H1 (cell line): ENCODE results near the gene STRIP2. TPM values are rescaled to one million over a fixed set of nuclear protein-coding genes. Genes with fewer than 3 reads are reported as not detected.

Experiments used
- CTCF ChIA-PET: fragments of 300-600 bp; sonication (Branson Sonifier 250); formaldehyde crosslinking; loops from one replicate; lab custom pipeline; 2021; ENCODE audit not compliant: partially characterized antibody; lab: Charles Lee
- POLR2A ChIA-PET: fragments of 300-600 bp; sonication (Branson Sonifier 250); formaldehyde crosslinking; loops from one replicate; lab custom pipeline; 2021; ENCODE audit warnings: inconsistent platforms; ENCODE audit not compliant: partially characterized antibody; lab: Charles Lee
- DNase-seq, 2 experiments: peaks; one replicate each; pipeline versions ENCODE4 v3.0.0 to v3.0.0-alpha.2; 2010 to 2022; ENCODE audit warnings: low spot score in 2 of 2, low read depth in 1 of 2, mixed read lengths in 1 of 2
- FAIRE-seq: peaks from 2 replicates; lab custom pipeline; 2011; peaks lifted over from hg19 to GRCh38; lab: Jason Lieb, UNC
- H2AFZ ChIP-seq: 2 replicates; pipeline ENCODE4 v1.8.1; 2012; ENCODE audit warnings: low read length, inconsistent platforms
- H2AK5ac ChIP-seq: 2 replicates; pipeline ENCODE4 v1.6.1; 2013; ENCODE audit warnings: low read depth, low read length
- H2BK120ac ChIP-seq: replicated peaks from 2 replicates; pipeline ENCODE3; 2013; ENCODE audit warnings: low read depth, low read length, inconsistent platforms
- H2BK12ac ChIP-seq: 2 replicates; pipeline ENCODE4 v1.6.1; 2013; ENCODE audit warnings: low read depth, low read length
- H2BK15ac ChIP-seq: 2 replicates; pipeline ENCODE4 v1.6.1; 2013; ENCODE audit warnings: low read length
- H2BK20ac ChIP-seq: 2 replicates; pipeline ENCODE4 v1.6.1; 2013; ENCODE audit warnings: low read length
- H2BK5ac ChIP-seq: 2 replicates; pipeline ENCODE4 v1.6.1; 2013; ENCODE audit warnings: low read depth, low read length
- H3K14ac ChIP-seq: 2 replicates; pipeline ENCODE4 v1.6.1; 2013; ENCODE audit warnings: inconsistent platforms; ENCODE audit not compliant: insufficient read length
- H3K18ac ChIP-seq: 2 replicates; pipeline ENCODE4 v1.6.1; 2013; ENCODE audit warnings: low read length; ENCODE audit errors: extremely low read depth
- H3K23ac ChIP-seq: 2 replicates; pipeline ENCODE4 v1.6.1; 2013; ENCODE audit warnings: inconsistent platforms; ENCODE audit not compliant: insufficient read length
- H3K23me2 ChIP-seq: 2 replicates; pipeline ENCODE4 v1.6.1; 2013; ENCODE audit warnings: low read depth, low read length
- H3K27ac ChIP-seq: 2 replicates; pipeline ENCODE4 v1.6.1; 2011; ENCODE audit warnings: low read depth, low read length, inconsistent platforms
- H3K27me3 ChIP-seq, 4 experiments: replicated peaks in 1 of 4; 1 replicate in 1 of 4; 2 replicates in 3 of 4; pipeline versions ENCODE4 v1.6.1 to v1.8.1; 2011 to 2013; ENCODE audit warnings: low read length in 3 of 4, mild to moderate bottlenecking in 3 of 4, inconsistent platforms in 2 of 4, mixed read lengths in 2 of 4, moderate library complexity in 1 of 4; ENCODE audit not compliant: control insufficient read depth in 3 of 4, insufficient read depth in 3 of 4; ENCODE audit errors: extremely low read depth in 1 of 4
- H3K36me3 ChIP-seq, 4 experiments: 2 replicates each; pipeline versions ENCODE4 v1.6.1 to v1.8.1; 2011 to 2013; ENCODE audit warnings: mild to moderate bottlenecking in 4 of 4, low read length in 3 of 4, moderate library complexity in 2 of 4, control low read depth in 1 of 4, inconsistent platforms in 1 of 4; ENCODE audit not compliant: insufficient read depth in 4 of 4, control insufficient read depth in 2 of 4
- H3K4ac ChIP-seq: replicated peaks from 2 replicates; pipeline ENCODE3; 2013; ENCODE audit warnings: low read length, low read depth, mixed read lengths, inconsistent platforms; ENCODE audit not compliant: insufficient read length
- H3K4me1 ChIP-seq, 4 experiments: replicated peaks in 1 of 4; 1 replicate in 1 of 4; 2 replicates in 3 of 4; pipeline versions ENCODE4 v1.6.1 to v1.8.1; 2011 to 2013; ENCODE audit warnings: low read length in 3 of 4, inconsistent platforms in 2 of 4, mixed read lengths in 1 of 4; ENCODE audit not compliant: insufficient read depth in 4 of 4, control insufficient read depth in 3 of 4
- H3K4me2 ChIP-seq, 2 experiments: 2 replicates each; pipeline versions ENCODE4 v1.6.1 to v1.8.1; 2011 to 2013; ENCODE audit warnings: low read depth in 2 of 2, low read length in 2 of 2, control low read depth in 1 of 2, inconsistent platforms in 1 of 2, mild to moderate bottlenecking in 1 of 2; ENCODE audit not compliant: insufficient read depth in 1 of 2
- H3K4me3 ChIP-seq, 4 experiments: fragments of 200-600, 300-600 bp in 1 of 4; sonication (generic), shearing (Covaris generic), sonication (Bioruptor Twin) in 1 of 4; 2 replicates each; pipeline versions ENCODE4 v1.5.1 to v1.8.1; 2011 to 2016; ENCODE audit warnings: low read length in 4 of 4, low read depth in 3 of 4, control low read depth in 2 of 4, inconsistent platforms in 2 of 4, mild to moderate bottlenecking in 2 of 4, mixed read lengths in 1 of 4, moderate library complexity in 1 of 4; ENCODE audit not compliant: insufficient read depth in 2 of 4; ENCODE audit errors: extremely low read depth in 1 of 4
- H3K56ac ChIP-seq: replicated peaks from 2 replicates; pipeline ENCODE3; 2013; ENCODE audit warnings: low read depth, mild to moderate bottlenecking, mixed read lengths, low read length, inconsistent platforms; ENCODE audit not compliant: insufficient read length
- H3K79me1 ChIP-seq: 2 replicates; pipeline ENCODE4 v1.6.1; 2013; ENCODE audit warnings: low read depth, low read length, control low read depth
- H3K79me2 ChIP-seq, 2 experiments: 2 replicates each; pipeline versions ENCODE4 v1.6.1 to v1.8.1; 2012 to 2013; ENCODE audit warnings: low read length in 2 of 2, mild to moderate bottlenecking in 2 of 2, inconsistent platforms in 1 of 2; ENCODE audit not compliant: insufficient read depth in 2 of 2, control insufficient read depth in 1 of 2
- H3K9ac ChIP-seq, 4 experiments: replicated peaks in 1 of 4; 1 replicate in 1 of 4; 2 replicates in 3 of 4; pipeline versions ENCODE4 v1.6.1 to v1.8.1; 2011 to 2013; ENCODE audit warnings: low read depth in 3 of 4, low read length in 3 of 4, control low read depth in 2 of 4, mild to moderate bottlenecking in 2 of 4, moderate library complexity in 2 of 4, inconsistent platforms in 1 of 4; ENCODE audit errors: extremely low read depth in 1 of 4
- H3K9me3 ChIP-seq, 2 experiments: 2 replicates each; pipeline versions ENCODE4 v1.6.1 to v1.8.1; 2012 to 2013; ENCODE audit warnings: mild to moderate bottlenecking in 2 of 2, moderate library complexity in 2 of 2, control low read depth in 1 of 2, inconsistent platforms in 1 of 2, low read depth in 1 of 2, low read length in 1 of 2, mixed read lengths in 1 of 2; ENCODE audit not compliant: insufficient read depth in 2 of 2
- H4K20me1 ChIP-seq, 2 experiments: replicated peaks in 1 of 2; 2 replicates each; pipeline versions ENCODE3 to v1.8.1; 2011 to 2013; ENCODE audit warnings: inconsistent platforms in 2 of 2, low read length in 2 of 2, mild to moderate bottlenecking in 1 of 2; ENCODE audit not compliant: insufficient read depth in 2 of 2, control insufficient read depth in 1 of 2
- H4K5ac ChIP-seq: 2 replicates; pipeline ENCODE4 v1.6.1; 2013; ENCODE audit warnings: low read length, low read depth, mixed read lengths, inconsistent platforms; ENCODE audit not compliant: insufficient read length
- H4K8ac ChIP-seq: 2 replicates; pipeline ENCODE4 v1.8.0; 2013; ENCODE audit warnings: mild to moderate bottlenecking, moderate library complexity, low read length, inconsistent platforms; ENCODE audit not compliant: insufficient read depth; ENCODE audit errors: extremely low read depth
- H4K91ac ChIP-seq: replicated peaks from 2 replicates; pipeline ENCODE3; 2013; ENCODE audit warnings: low read length, mixed read lengths, inconsistent platforms; ENCODE audit not compliant: insufficient read length
- CTBP2 ChIP-seq: IDR thresholded peaks from 2 replicates; pipeline ENCODE4 v1.7.0; 2011; ENCODE audit warnings: borderline replicate concordance, mild to moderate bottlenecking, moderate library complexity, mixed read lengths, low read length; ENCODE audit not compliant: insufficient read depth, insufficient read length
- EZH2 ChIP-seq: fragments of 200-600 bp; sonication (generic); IDR thresholded peaks from 2 replicates; pipeline ENCODE4 v1.7.1; 2012; ENCODE audit warnings: low read depth, mild to moderate bottlenecking, moderate library complexity, low read length, inconsistent platforms; ENCODE audit not compliant: severe bottlenecking
- GABPA ChIP-seq: IDR thresholded peaks from 2 replicates; pipeline ENCODE4 v1.6.1; 2011; ENCODE audit warnings: mild to moderate bottlenecking, low read length, moderate library complexity, borderline replicate concordance; ENCODE audit not compliant: insufficient read depth
- GTF2F1 ChIP-seq: IDR thresholded peaks from 2 replicates; pipeline ENCODE4 v1.6.1; 2012; ENCODE audit warnings: low read depth, low read length, improper control_type of control experiment, borderline replicate concordance
- KDM4A ChIP-seq: IDR thresholded peaks from one replicate; pipeline ENCODE4 v1.7.1; 2012; ENCODE audit warnings: low read depth, mild to moderate bottlenecking, moderate library complexity, low read length, inconsistent platforms; ENCODE audit not compliant: severe bottlenecking
- NRF1 ChIP-seq: IDR thresholded peaks from 2 replicates; pipeline ENCODE4 v1.6.1; 2011; ENCODE audit warnings: mild to moderate bottlenecking, low read depth, low read length, improper control_type of control experiment
- POU5F1 ChIP-seq: IDR thresholded peaks from 2 replicates; pipeline ENCODE4 v1.6.1; 2011; ENCODE audit warnings: low read depth, mild to moderate bottlenecking, low read length, moderate library complexity
- RBBP5 ChIP-seq: IDR thresholded peaks from 2 replicates; pipeline ENCODE4 v1.7.1; 2012; ENCODE audit warnings: low read depth, mild to moderate bottlenecking, inconsistent platforms, low read length, moderate library complexity, borderline replicate concordance
- RNF2 ChIP-seq: fragments of 200-900, 300-1000 bp; sonication (generic); IDR thresholded peaks from 2 replicates; pipeline ENCODE4 v1.7.1; 2016; ENCODE audit warnings: borderline replicate concordance, low read depth, mild to moderate bottlenecking, antibody characterized with exemption, low read length; ENCODE audit not compliant: poor library complexity, severe bottlenecking; ENCODE audit errors: missing control alignments
- SAP30 ChIP-seq: fragments of 300-600 bp; sonication (generic); IDR thresholded peaks from 2 replicates; pipeline ENCODE4 v1.7.1; 2012; ENCODE audit warnings: low read length, moderate library complexity, mild to moderate bottlenecking, inconsistent platforms; ENCODE audit not compliant: insufficient read depth, insufficient replicate concordance
- SIRT6 ChIP-seq: IDR thresholded peaks from one replicate; pipeline ENCODE4 v1.7.1; 2012; ENCODE audit warnings: low read length, inconsistent platforms
- SIX5 ChIP-seq: IDR thresholded peaks from 2 replicates; pipeline ENCODE4 v1.6.1; 2011; ENCODE audit warnings: mild to moderate bottlenecking, low read depth, low read length
- SUZ12 ChIP-seq: fragments of 200-600 bp; sonication (generic); IDR thresholded peaks from 2 replicates; pipeline ENCODE4 v1.6.1; 2012; ENCODE audit warnings: mild to moderate bottlenecking, inconsistent platforms, low read length, moderate library complexity, mixed read lengths
- TAF7 ChIP-seq: optimal IDR thresholded peaks from 2 replicates; pipeline ENCODE3; 2011; ENCODE audit warnings: low read depth, mild to moderate bottlenecking, inconsistent platforms, low read length, moderate library complexity, borderline replicate concordance
- WGBS, 2 experiments: shearing (Covaris generic) in 1 of 2; methylation state at CpG; one replicate each; pipeline versions ENCODE4 v1.1.6 to v1.1.7; 2013 to 2015; ENCODE audit warnings: low lambda C conversion rate in 2 of 2, mixed read lengths in 2 of 2, inconsistent platforms in 1 of 2, low coverage in 1 of 2, missing lambda C conversion rate in 1 of 2; ENCODE audit not compliant: insufficient replicate concordance in 2 of 2, insufficient coverage in 1 of 2, insufficient read length in 1 of 2; ENCODE audit errors: extremely low coverage in 1 of 2, missing lambda C conversion rate in 1 of 2; 5-methylcytosine and 5-hydroxymethylcytosine counted together
- polyA plus RNA-seq, 7 experiments: library from polyadenylated mRNA; depleted of rRNA in 3 of 7; stranded (reverse) in 5 of 7; unstranded in 2 of 7; fragments of >200 nt in 5 of 7; fragments of 200-250 nt in 2 of 7; gene quantifications; 1 replicate in 5 of 7; 2 replicates in 1 of 7; 4 replicates in 1 of 7; pipeline versions ENCODE4 v1.2.1 to v1.2.3, GENCODE V29; 2011 to 2013; ENCODE audit warnings: missing spikeins in 2 of 7, mixed read lengths in 2 of 7
- total RNA-seq: library from RNA; stranded (reverse); fragmentation: NEBNext Ultra II Directional; extraction: Animal tissue kit (Norgen Biotek cat#: 25700); gene quantifications from 2 replicates; pipeline ENCODE4 v1.2.1, GENCODE V29; 2021

Gene STRIP2
- total and polyA plus RNA-seq, 2 of the 8 experiments (the other 6 are each of a cell fraction or from before 2014, with no cell fraction given), result 5.3 to 8.2 TPM

GRCh38 chr7:129417073-129417472 lies 17.2 kb upstream of the STRIP2 start:
- Histone ChIP-seq H3K79me2 (no peaks in the 10 kb centered on the region), H3K36me3 (peaks cover 0 to 6% (median 3%) of the 10 kb centered on the region in 4 experiments; a peak in 3 of 8 replicates), H4K8ac (no peak overlapping the region), H3K27ac (no peak overlapping the region), H4K5ac (no peak overlapping the region), H2BK5ac (no peak overlapping the region), H3K14ac (no peak overlapping the region), H4K20me1 (no peaks in the 10 kb centered on the region), H3K79me1 (no peaks in the 10 kb centered on the region), H3K56ac (no peak overlapping the region), H3K23ac (no peak overlapping the region), H2BK12ac (no peak overlapping the region), H2AK5ac (no peak overlapping the region), H3K9ac (no peak overlapping the region), H3K27me3 (no peaks in the 10 kb centered on the region), H2AFZ (no peak overlapping the region), H3K9me3 (no peaks in the 10 kb centered on the region), H3K23me2 (no peaks in the 10 kb centered on the region), H2BK15ac (no peak overlapping the region), H4K91ac (no peak overlapping the region), H3K18ac (no peak overlapping the region), H3K4me2 (no peak overlapping the region), H3K4me3 (no peak overlapping the region), H3K4me1 (no peaks in the 10 kb centered on the region), H2BK120ac (no peak overlapping the region), H2BK20ac (no peak overlapping the region), H3K4ac (no peak overlapping the region)
- ChIA-PET POLR2A (no interaction called here), CTCF (interaction anchor here (0.7 kb wide), 1 partner anchor 207 kb away, joined by 3 read pairs; no protein-coding TSS in a partner anchor)
- no peak for FAIRE-seq
- 92% methylated on average over 5 of the region's 5 CpGs; no CpG with 5 or more reads in 1 of the 2 experiments for WGBS, 2 experiments
- no peak for DNase-seq
- TF ChIP-seq SIX5, result no peak
- no peak for TF ChIP-seq GTF2F1
- TF ChIP-seq RNF2, result no peak
- TF ChIP-seq SUZ12, result no peak
- no peak for TF ChIP-seq KDM4A
- no peak for TF ChIP-seq CTBP2
- TF ChIP-seq SAP30, result no peak
- no peak for TF ChIP-seq POU5F1
- no peak for TF ChIP-seq NRF1
- TF ChIP-seq GABPA, result no peak
- no peak for TF ChIP-seq EZH2
- TF ChIP-seq TAF7, result no peak
- TF ChIP-seq RBBP5, result no peak
- no peak for TF ChIP-seq SIRT6
